CD14-positive monocyte (primary cell): ENCODE measurements around the gene SPATA2L. TPM values are rescaled to one million over a fixed set of nuclear protein-coding genes. Genes with fewer than 3 reads are reported as not detected.

Experiments used
- DNase-seq, 3 donors: peaks; one replicate each; pipeline ENCODE4 v3.0.0-alpha.2; 2011 to 2022
- H2AFZ ChIP-seq: 2 replicates; pipeline ENCODE4 v1.6.0; 2012; ENCODE audit warnings: mild to moderate bottlenecking, low read depth, low read length, inconsistent platforms; ENCODE audit not compliant: insufficient read depth, poor library complexity, severe bottlenecking
- H3K27ac ChIP-seq, 2 donors: 1 replicate in 1 of 2; 2 replicates in 1 of 2; pipeline ENCODE4 v1.5.1; 2012 to 2013; ENCODE audit warnings: low read length in 2 of 2, control low read depth in 1 of 2, inconsistent platforms in 1 of 2, low read depth in 1 of 2, mild to moderate bottlenecking in 1 of 2
- H3K27me3 ChIP-seq, 2 donors: one replicate each; pipeline versions ENCODE4 v1.6.0 to v1.6.1; 2011 to 2013; ENCODE audit warnings: low read length in 2 of 2; ENCODE audit not compliant: control insufficient read depth in 2 of 2, insufficient read depth in 2 of 2
- H3K36me3 ChIP-seq, 2 donors: replicated peaks in 1 of 2; 1 replicate in 1 of 2; 2 replicates in 1 of 2; pipeline versions ENCODE4 v1.5.1 to v1.6.1; 2012 to 2013; ENCODE audit warnings: low read length in 2 of 2, control low read depth in 1 of 2, inconsistent platforms in 1 of 2, mild to moderate bottlenecking in 1 of 2; ENCODE audit not compliant: insufficient read depth in 2 of 2, control insufficient read depth in 1 of 2
- H3K4me1 ChIP-seq, 2 donors: 1 replicate in 1 of 2; 2 replicates in 1 of 2; pipeline versions ENCODE4 v1.5.1 to v1.6.1; 2012 to 2013; ENCODE audit warnings: low read length in 2 of 2, control low read depth in 1 of 2, inconsistent platforms in 1 of 2, mild to moderate bottlenecking in 1 of 2, moderate library complexity in 1 of 2; ENCODE audit not compliant: insufficient read depth in 2 of 2, control insufficient read depth in 1 of 2
- H3K4me2 ChIP-seq: replicated peaks from 2 replicates; pipeline ENCODE3; 2012; ENCODE audit warnings: low read length, moderate library complexity, mild to moderate bottlenecking; ENCODE audit not compliant: poor library complexity, severe bottlenecking; ENCODE audit errors: extremely low read depth
- H3K4me3 ChIP-seq, 3 experiments: fragments of 200-600 bp in 1 of 3; sonication (generic) in 1 of 3; replicated peaks in 1 of 3; 1 replicate in 2 of 3; 2 replicates in 1 of 3; pipeline ENCODE4 v1.5.1; 2011 to 2013; ENCODE audit warnings: low read length in 3 of 3, mild to moderate bottlenecking in 3 of 3, control low read depth in 2 of 3, low read depth in 2 of 3, inconsistent platforms in 1 of 3, moderate library complexity in 1 of 3
- H3K79me2 ChIP-seq: 2 replicates; pipeline ENCODE4 v1.6.0; 2012; ENCODE audit warnings: mild to moderate bottlenecking, control low read depth, inconsistent platforms, low read length, moderate library complexity; ENCODE audit not compliant: insufficient read depth
- H3K9ac ChIP-seq: 2 replicates; pipeline ENCODE4 v1.6.0; 2017; ENCODE audit warnings: low read length, mild to moderate bottlenecking; ENCODE audit not compliant: insufficient read depth, poor library complexity, severe bottlenecking
- H3K9me3 ChIP-seq, 2 donors: replicated peaks in 1 of 2; 1 replicate in 1 of 2; 2 replicates in 1 of 2; pipeline versions ENCODE4 v1.5.1 to v1.6.1; 2012 to 2013; ENCODE audit warnings: low read length in 2 of 2, control low read depth in 1 of 2; ENCODE audit not compliant: control insufficient read depth in 1 of 2, insufficient read depth in 1 of 2
- H4K20me1 ChIP-seq: 2 replicates; pipeline ENCODE4 v1.6.0; 2012; ENCODE audit warnings: mild to moderate bottlenecking, low read length, control low read depth, moderate library complexity; ENCODE audit not compliant: insufficient read depth
- H3K27ac Mint-ChIP-seq, 7 donors: one replicate each; pipeline ENCODE4 v1.8.0; 2020; ENCODE audit warnings: mild to moderate bottlenecking in 7 of 7, mixed read lengths in 7 of 7, moderate library complexity in 6 of 7, inconsistent platforms in 2 of 7
- H3K27me3 Mint-ChIP-seq, 3 donors: one replicate each; pipeline ENCODE4 v1.8.0; 2021 to 2022; ENCODE audit warnings: low read depth in 3 of 3, mild to moderate bottlenecking in 3 of 3, mixed read lengths in 3 of 3, moderate library complexity in 3 of 3, inconsistent platforms in 1 of 3
- H3K36me3 Mint-ChIP-seq, 2 donors: one replicate each; pipeline ENCODE4 v1.8.0; 2020; ENCODE audit warnings: mixed read lengths in 2 of 2, inconsistent platforms in 1 of 2, mild to moderate bottlenecking in 1 of 2
- H3K4me1 Mint-ChIP-seq: one replicate; pipeline ENCODE4 v1.8.0; 2020; ENCODE audit warnings: mild to moderate bottlenecking, mixed read lengths
- H3K4me3 Mint-ChIP-seq, 2 donors: one replicate each; pipeline ENCODE4 v1.8.0; 2020; ENCODE audit warnings: mild to moderate bottlenecking in 2 of 2, mixed read lengths in 2 of 2, moderate library complexity in 1 of 2
- H3K9me3 Mint-ChIP-seq, 7 donors: one replicate each; pipeline ENCODE4 v1.8.0; 2020 to 2022; ENCODE audit warnings: mixed read lengths in 7 of 7, mild to moderate bottlenecking in 6 of 7, moderate library complexity in 6 of 7, inconsistent platforms in 2 of 7
- CTCF ChIP-seq: fragments of 200-600 bp; IDR thresholded peaks from one replicate; pipeline ENCODE4 v1.8.0; 2022; ENCODE audit warnings: antibody characterized with exemption, mild to moderate bottlenecking
- whole genome bisulfite sequencing: methylation state at CpG from one replicate; pipeline ENCODE4 v1.1.5; 2013; ENCODE audit warnings: missing lambda C conversion rate; ENCODE audit not compliant: insufficient coverage; 5-methylcytosine and 5-hydroxymethylcytosine counted together
- intact Hi-C, 2 donors: fragments of 100-400 bp; cut with micrococcal nuclease; formaldehyde crosslinking; loops; one replicate each; pipeline versions ENCODE4 v1.15.0 to v1.15.1; 2023
- polyA plus RNA-seq, 3 donors: library from polyadenylated mRNA; depleted of rRNA in 1 of 3; unstranded in 2 of 3; stranded (reverse) in 1 of 3; fragments of 300-500 nt in 2 of 3; fragments of >200 nt in 1 of 3; fragmentation: Illumina TruSeq in 2 of 3; gene quantifications; 1 replicate in 2 of 3; 2 replicates in 1 of 3; pipeline ENCODE4 v1.2.3, GENCODE V29; 2012 to 2021

Gene SPATA2L
- polyA plus RNA-seq, 3 donors, result 10.0 to 17.6 (median 15.1) TPM

DNA sequence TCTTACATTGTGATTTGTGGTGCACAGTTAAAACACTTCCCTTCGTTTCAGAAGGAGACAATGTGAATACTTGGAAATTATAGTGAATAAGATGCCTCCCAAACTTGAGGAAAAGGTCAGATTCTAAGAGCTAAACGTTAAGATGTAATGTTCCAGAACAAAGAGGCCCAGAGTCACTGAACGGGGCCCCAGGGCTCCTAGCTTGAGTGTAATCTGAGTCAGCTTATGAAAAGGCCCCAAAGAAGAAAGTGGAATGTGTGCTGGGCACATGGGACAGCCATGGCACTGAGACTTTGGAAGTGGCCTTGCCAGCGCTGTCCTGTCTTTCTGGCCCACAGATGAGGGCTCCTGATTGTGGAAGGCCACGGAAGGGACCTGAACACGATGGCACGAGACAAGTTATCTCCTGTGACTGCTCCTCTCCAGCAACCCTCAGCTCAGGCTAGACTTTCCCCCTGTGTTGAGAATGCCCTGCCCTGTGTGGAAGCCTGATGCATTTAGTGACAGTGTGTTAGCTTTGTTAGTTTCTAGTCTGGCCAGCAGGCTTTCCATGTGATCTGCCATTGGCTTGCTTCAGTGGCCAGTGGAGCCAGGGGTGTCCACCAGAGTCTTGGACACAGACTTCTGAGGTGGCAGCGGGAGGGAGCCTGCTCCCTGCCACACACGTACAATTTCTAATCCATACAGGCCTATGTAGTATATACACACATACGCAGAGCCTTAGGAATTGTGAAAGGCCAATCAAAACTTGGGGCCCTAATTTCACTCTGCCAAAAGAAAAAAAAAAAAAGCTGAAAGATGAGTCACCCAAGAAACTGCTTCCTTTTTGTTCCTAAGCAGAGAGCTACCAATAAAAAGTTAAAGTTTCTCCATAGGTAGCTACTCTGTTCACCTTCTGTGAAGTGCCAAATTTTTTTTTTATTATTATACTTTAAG lies 30.7 kb downstream of the SPATA2L start:
- DNase-seq, result no peak
- Mint-ChIP-seq H3K27ac (peak overlapping the region in 2 of 7 donors; percentile 7 to 10), H3K9me3 (peaks cover 6 to 18% (median 10%) of the 10 kb centered on the region in 7 donors), H3K4me3 (no peak overlapping the region), H3K4me1 (peaks cover 12% of the 10 kb centered on the region), H3K36me3 (no peaks in the 10 kb centered on the region), H3K27me3 (peaks cover 2 to 9% (median 7%) of the 10 kb centered on the region in 3 donors)
- no peak overlapping the region for H3K9ac ChIP-seq
- H3K4me2 ChIP-seq, result no peak overlapping the region
- no peak overlapping the region for H2AFZ ChIP-seq
- WGBS, result 96% methylated on average over 5 of the region's 10 CpGs
- intact Hi-C loops, result no loop called here
- no peaks in the 10 kb centered on the region for H3K79me2 ChIP-seq
- H3K4me3 ChIP-seq, result no peak overlapping the region
- no peaks in the 10 kb centered on the region for H3K27me3 ChIP-seq
- peaks cover 0 to 10% of the 10 kb centered on the region in 2 donors for H3K9me3 ChIP-seq
- H3K36me3 ChIP-seq, result no peaks in the 10 kb centered on the region
- no peak overlapping the region for H3K27ac ChIP-seq
- peaks cover 0 to 5% of the 10 kb centered on the region in 2 donors for H3K4me1 ChIP-seq
- H4K20me1 ChIP-seq, result no peaks in the 10 kb centered on the region
- no peak for TF ChIP-seq CTCF

DNA sequence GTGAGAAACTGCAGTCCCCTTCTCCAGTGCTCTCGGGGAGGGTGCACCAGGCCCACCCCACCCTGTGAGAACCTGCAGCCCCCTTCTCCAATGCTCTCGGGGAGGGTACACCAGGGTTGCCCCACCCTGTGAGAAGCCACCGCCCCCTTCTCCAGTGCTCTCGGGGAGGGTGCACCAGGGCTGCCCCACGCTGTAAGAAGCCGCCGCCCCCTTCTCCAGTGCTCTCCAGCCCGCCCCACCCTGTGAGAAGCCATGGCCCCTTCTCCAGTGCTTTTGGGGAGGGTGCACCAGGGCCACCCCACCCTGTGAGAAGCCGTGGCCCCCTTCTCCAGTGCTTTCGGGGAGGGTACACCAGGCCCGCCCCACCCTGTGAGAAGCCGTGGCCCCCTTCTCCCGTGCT lies 31.8 kb downstream of the SPATA2L start:
- no peak for DNase-seq
- H3K79me2 ChIP-seq, result no peaks in the 10 kb centered on the region
- no peaks in the 10 kb centered on the region for H3K36me3 ChIP-seq
- Mint-ChIP-seq H3K27ac (no peak overlapping the region), H3K27me3 (peaks cover 2 to 9% (median 5%) of the 10 kb centered on the region in 3 donors), H3K4me1 (peaks cover 12% of the 10 kb centered on the region), H3K36me3 (peaks cover 0 to 4% of the 10 kb centered on the region in 2 donors), H3K9me3 (peaks cover 5 to 14% (median 11%) of the 10 kb centered on the region in 7 donors), H3K4me3 (no peak overlapping the region)
- no peak overlapping the region for H3K9ac ChIP-seq
- H3K27ac ChIP-seq, result no peak overlapping the region
- intact Hi-C loops, result no loop called here
- H3K4me3 ChIP-seq, result no peak overlapping the region
- 98% methylated on average over 8 of the region's 13 CpGs for WGBS
- no peaks in the 10 kb centered on the region for H3K27me3 ChIP-seq
- peaks cover 0 to 10% of the 10 kb centered on the region in 2 donors for H3K9me3 ChIP-seq
- no peak overlapping the region for H3K4me2 ChIP-seq
- H4K20me1 ChIP-seq, result no peaks in the 10 kb centered on the region
- peaks cover 0 to 5% of the 10 kb centered on the region in 2 donors for H3K4me1 ChIP-seq
- H2AFZ ChIP-seq, result no peak overlapping the region
- TF ChIP-seq CTCF, result no peak
